ENCODE results near the gene SMIM10L1. TPM values are rescaled to one million over a fixed set of nuclear protein-coding genes. Genes with fewer than 3 reads are reported as not detected.

Gene SMIM10L1
- total RNA-seq: 1 to 10 TPM; 8.9 to 9.5 TPM

DNA sequence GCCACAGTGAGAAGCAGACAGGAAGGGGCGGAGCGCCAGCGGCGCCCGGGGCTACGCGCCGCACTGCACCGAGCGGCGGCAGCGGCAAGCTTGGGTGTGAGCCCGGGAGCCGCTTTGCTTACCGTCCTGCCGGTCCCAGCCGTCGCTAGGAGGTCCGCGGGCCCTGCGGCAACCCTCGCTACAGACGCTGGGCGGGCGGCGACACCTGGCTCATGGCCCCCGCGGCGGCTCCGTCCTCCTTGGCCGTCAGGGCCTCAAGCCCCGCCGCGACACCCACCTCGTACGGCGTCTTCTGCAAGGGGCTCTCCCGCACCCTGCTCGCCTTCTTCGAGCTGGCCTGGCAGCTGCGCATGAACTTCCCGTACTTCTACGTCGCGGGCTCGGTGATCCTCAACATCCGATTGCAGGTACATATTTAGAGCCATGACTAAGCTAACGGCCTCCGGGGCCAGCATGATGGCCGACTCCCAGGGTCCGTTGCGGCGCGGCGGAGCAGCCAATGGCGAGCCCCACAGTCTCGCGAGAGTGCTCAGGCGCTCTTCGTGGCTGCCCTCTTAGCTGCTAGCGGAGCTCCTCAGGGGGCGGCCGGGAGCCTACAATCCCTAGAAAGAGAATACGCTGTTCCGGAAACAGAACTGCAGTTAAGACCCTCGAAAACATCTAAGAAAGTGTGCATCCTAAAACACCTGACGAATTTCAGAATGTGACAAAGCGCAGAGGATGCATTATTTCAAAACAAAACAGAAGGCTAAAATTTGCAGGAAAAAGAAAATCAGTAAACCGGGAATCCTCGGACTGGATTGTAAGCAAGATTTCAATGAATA is at the start of gene SMIM10L1:
SMIM10L1 (plus strand) TSS at position 50 of the 824 bp plus-strand sequence; CDS start at position 213, 163 bp downstream.
- no peaks in the 10 kb centered on the region for H3K27me3 Mint-ChIP-seq (ENCODE audit: low read depth)
- H3K27ac Mint-ChIP-seq: peak within 1 kb of the TSS; percentile 100
- H3K9me3 Mint-ChIP-seq (ENCODE audit: insufficient read depth): no peaks in the 10 kb centered on the region
- ChIA-PET POLR2A (interaction anchor here (0.6 to 2.5 kb wide), 19 partner anchors 8 to 1305 kb away, joined by 3 to 20 read pairs (median 4); partner anchors contain the start of gene MAGOHB), CTCF (interaction anchor here (0.9 to 1.7 kb wide), 8 partner anchors 8 to 493 kb away, joined by 3 to 5 read pairs (median 4); no protein-coding TSS in a partner anchor)
- peak within 1 kb of the TSS; percentile 97 for H3K4me3 Mint-ChIP-seq
- peak; percentile 98 for ATAC-seq
- H3K36me3 Mint-ChIP-seq (ENCODE audit: low read depth): peaks cover 71% of the 10 kb centered on the region
- peak; percentile 93 for DNase-seq
- H3K4me1 Mint-ChIP-seq (ENCODE audit: low read depth): peaks cover 54% of the 10 kb centered on the region

GRCh38 chr12:11130382-11130781 is 40.6 kb upstream of the SMIM10L1 start:
- Mint-ChIP-seq H3K4me3 (no peak overlapping the region), H3K27me3 (ENCODE audit: low read depth) (no peaks in the 10 kb centered on the region), H3K27ac (no peak overlapping the region), H3K4me1 (ENCODE audit: low read depth) (no peaks in the 10 kb centered on the region), H3K9me3 (ENCODE audit: insufficient read depth) (peaks cover 3% of the 10 kb centered on the region), H3K36me3 (ENCODE audit: low read depth) (peaks cover 33% of the 10 kb centered on the region)
- ChIA-PET POLR2A (no interaction called here), CTCF (no interaction called here)
- ATAC-seq (no peak), DNase-seq (no peak)

- ATAC-seq: no peak
- Mint-ChIP-seq H3K4me3 (no peak overlapping the region), H3K27me3 (ENCODE audit: low read depth) (no peaks in the 10 kb centered on the region), H3K27ac (no peak overlapping the region), H3K4me1 (ENCODE audit: low read depth) (no peaks in the 10 kb centered on the region), H3K9me3 (ENCODE audit: insufficient read depth) (peaks cover 3% of the 10 kb centered on the region), H3K36me3 (ENCODE audit: low read depth) (peaks cover 34% of the 10 kb centered on the region)
- ChIA-PET CTCF (no interaction called here), POLR2A (no interaction called here)
- no peak for DNase-seq
Observed at GRCh38 chr12:11130999-11131398, 40.0 kb upstream of the SMIM10L1 start.

DNA sequence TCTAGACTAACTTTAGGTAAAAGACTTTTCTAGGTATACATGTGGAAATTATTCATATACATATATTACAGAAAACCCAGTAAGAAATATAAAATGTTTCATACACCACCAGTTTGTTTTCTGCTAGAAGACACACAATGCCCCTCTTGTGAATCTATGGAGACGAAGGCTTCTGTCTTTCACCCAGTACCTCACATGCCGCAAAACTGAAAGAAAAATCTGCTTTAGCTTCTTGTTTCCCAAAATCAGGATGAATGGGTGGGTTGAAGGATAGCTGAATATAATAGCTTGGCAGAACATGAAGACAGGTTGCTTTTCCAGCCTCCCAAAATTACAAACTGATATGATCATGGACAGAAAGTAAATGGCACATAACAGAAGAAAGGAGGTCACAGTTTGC is 37.8 kb upstream of the SMIM10L1 start:
- ATAC-seq (no peak), DNase-seq (no peak)
- H3K36me3 Mint-ChIP-seq (ENCODE audit: low read depth): peaks cover 26% of the 10 kb centered on the region
- H3K27ac Mint-ChIP-seq: no peak overlapping the region
- H3K27me3 Mint-ChIP-seq (ENCODE audit: low read depth): no peaks in the 10 kb centered on the region
- H3K4me3 Mint-ChIP-seq: no peak overlapping the region
- H3K9me3 Mint-ChIP-seq (ENCODE audit: insufficient read depth): no peaks in the 10 kb centered on the region
- H3K4me1 Mint-ChIP-seq (ENCODE audit: low read depth): no peaks in the 10 kb centered on the region
- ChIA-PET POLR2A (no interaction called here), CTCF (no interaction called here)

DNA sequence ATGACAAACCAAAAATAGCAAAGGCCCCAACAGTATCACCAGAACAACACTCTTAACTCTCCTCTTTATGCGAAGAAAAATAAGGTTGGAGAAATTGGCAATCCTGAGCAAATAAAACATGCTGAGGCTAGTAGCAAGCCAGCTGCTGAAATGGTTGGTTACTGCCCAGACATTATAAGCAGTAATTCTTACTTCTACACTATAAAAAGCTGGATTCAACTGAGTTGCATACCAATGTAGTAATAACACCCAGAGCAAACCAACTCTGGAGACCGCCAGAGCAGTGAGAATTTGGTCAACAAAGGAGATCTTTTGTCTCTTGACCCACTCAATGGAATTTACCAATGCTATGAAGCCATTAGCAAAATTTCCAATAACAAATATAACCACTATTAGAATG is 37.2 kb upstream of the SMIM10L1 start:
- DNase-seq (no peak), ATAC-seq (no peak)
- Mint-ChIP-seq H3K27me3 (ENCODE audit: low read depth) (no peaks in the 10 kb centered on the region), H3K9me3 (ENCODE audit: insufficient read depth) (no peaks in the 10 kb centered on the region), H3K36me3 (ENCODE audit: low read depth) (peaks cover 21% of the 10 kb centered on the region), H3K4me3 (no peak overlapping the region), H3K4me1 (ENCODE audit: low read depth) (no peaks in the 10 kb centered on the region), H3K27ac (no peak overlapping the region)
- ChIA-PET CTCF (no interaction called here), POLR2A (no interaction called here)

DNA sequence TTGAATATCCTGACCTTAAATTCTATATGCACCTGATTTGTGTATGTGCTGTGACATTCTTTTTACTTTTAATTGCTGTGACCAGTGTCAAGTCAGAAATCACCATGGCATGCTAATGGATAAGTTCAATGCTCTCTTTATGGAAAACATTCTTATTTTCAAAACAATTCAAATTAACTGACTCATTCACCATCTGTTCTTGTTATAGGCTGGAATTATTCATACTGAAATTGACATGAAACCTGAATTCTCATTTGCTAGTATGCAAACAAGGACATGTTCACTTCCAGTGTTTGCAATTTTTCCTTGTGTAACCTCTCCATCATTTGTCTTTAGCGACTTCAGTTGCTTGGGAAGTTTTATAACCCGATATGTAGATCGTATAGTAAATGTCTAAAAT is 36.7 kb upstream of the SMIM10L1 start, which contains the start of gene TAS2R30:
TAS2R30 (minus strand) TSS at position 340 of the 400 bp plus-strand sequence. CDS start 400 bp downstream, outside the sequence.
- ATAC-seq (no peak), DNase-seq (no peak)
- Mint-ChIP-seq H3K36me3 (ENCODE audit: low read depth) (peaks cover 16% of the 10 kb centered on the region), H3K27ac (no peak within 1 kb of the TSS), H3K9me3 (ENCODE audit: insufficient read depth) (no peaks in the 10 kb centered on the region), H3K4me3 (no peak within 1 kb of the TSS), H3K4me1 (ENCODE audit: low read depth) (no peaks in the 10 kb centered on the region), H3K27me3 (ENCODE audit: low read depth) (no peaks in the 10 kb centered on the region)
- ChIA-PET CTCF (no interaction called here), POLR2A (no interaction called here)

- CTCF ChIA-PET: no interaction called here
Observed at GRCh38 chr12:11136075-11136474, 34.9 kb upstream of the SMIM10L1 start.

GRCh38 chr12:11143352-11143751 is 27.6 kb upstream of the SMIM10L1 start:
- Mint-ChIP-seq H3K4me3 (no peak overlapping the region), H3K27ac (no peak overlapping the region), H3K9me3 (ENCODE audit: insufficient read depth) (peaks cover 16% of the 10 kb centered on the region), H3K36me3 (ENCODE audit: low read depth) (peaks cover 48% of the 10 kb centered on the region), H3K27me3 (ENCODE audit: low read depth) (no peaks in the 10 kb centered on the region), H3K4me1 (ENCODE audit: low read depth) (no peaks in the 10 kb centered on the region)
- POLR2A ChIA-PET: interaction anchor here (1.3 kb wide), 1 partner anchor 28 kb away, joined by 6 read pairs; the partner anchor contains the start of gene SMIM10L1
- DNase-seq (no peak), ATAC-seq (no peak)
- CTCF ChIA-PET: no interaction called here

More at GRCh38 chr12:11136075-11136474, 34.9 kb upstream of the SMIM10L1 start:
- peaks cover 22% of the 10 kb centered on the region for H3K36me3 Mint-ChIP-seq (ENCODE audit: low read depth)
- no peaks in the 10 kb centered on the region for H3K27me3 Mint-ChIP-seq (ENCODE audit: low read depth)
- ATAC-seq (no peak), DNase-seq (no peak)
- H3K4me1 Mint-ChIP-seq (ENCODE audit: low read depth): no peaks in the 10 kb centered on the region
- POLR2A ChIA-PET: no interaction called here
- no peaks in the 10 kb centered on the region for H3K9me3 Mint-ChIP-seq (ENCODE audit: insufficient read depth)
- no peak overlapping the region for H3K27ac Mint-ChIP-seq
- no peak overlapping the region for H3K4me3 Mint-ChIP-seq

- ChIA-PET CTCF (no interaction called here), POLR2A (interaction anchor here (1.2 kb wide), 1 partner anchor 27 kb away, joined by 3 read pairs; the partner anchor contains the start of gene SMIM10L1)
- Mint-ChIP-seq H3K4me3 (no peak overlapping the region), H3K9me3 (ENCODE audit: insufficient read depth) (peaks cover 16% of the 10 kb centered on the region), H3K27ac (no peak overlapping the region), H3K36me3 (ENCODE audit: low read depth) (peaks cover 51% of the 10 kb centered on the region), H3K27me3 (ENCODE audit: low read depth) (no peaks in the 10 kb centered on the region), H3K4me1 (ENCODE audit: low read depth) (no peaks in the 10 kb centered on the region)
- ATAC-seq (no peak), DNase-seq (no peak)
Observed at GRCh38 chr12:11144297-11144696, 26.7 kb upstream of the SMIM10L1 start.

GRCh38 chr12:11147420-11147819 is 23.6 kb upstream of the SMIM10L1 start:
- Mint-ChIP-seq H3K9me3 (ENCODE audit: insufficient read depth) (peaks cover 24% of the 10 kb centered on the region), H3K36me3 (ENCODE audit: low read depth) (peaks cover 45% of the 10 kb centered on the region), H3K4me1 (ENCODE audit: low read depth) (no peaks in the 10 kb centered on the region), H3K27me3 (ENCODE audit: low read depth) (no peaks in the 10 kb centered on the region), H3K27ac (no peak overlapping the region), H3K4me3 (no peak overlapping the region)
- DNase-seq (no peak), ATAC-seq (no peak)
- POLR2A ChIA-PET: no interaction called here
- CTCF ChIA-PET: no interaction called here

- Mint-ChIP-seq H3K27ac (no peak overlapping the region), H3K36me3 (ENCODE audit: low read depth) (peaks cover 40% of the 10 kb centered on the region), H3K4me1 (ENCODE audit: low read depth) (no peaks in the 10 kb centered on the region), H3K27me3 (ENCODE audit: low read depth) (no peaks in the 10 kb centered on the region), H3K4me3 (no peak overlapping the region), H3K9me3 (ENCODE audit: insufficient read depth) (peaks cover 20% of the 10 kb centered on the region)
- ChIA-PET CTCF (no interaction called here), POLR2A (no interaction called here)
- no peak for DNase-seq
- no peak for ATAC-seq
Observed at GRCh38 chr12:11150832-11151231, 20.2 kb upstream of the SMIM10L1 start.

GRCh38 chr12:11152725-11153124 is 18.3 kb upstream of the SMIM10L1 start:
- no peaks in the 10 kb centered on the region for H3K27me3 Mint-ChIP-seq (ENCODE audit: low read depth)
- H3K36me3 Mint-ChIP-seq (ENCODE audit: low read depth): peaks cover 43% of the 10 kb centered on the region
- POLR2A ChIA-PET: no interaction called here
- no peak for DNase-seq
- CTCF ChIA-PET: no interaction called here
- H3K4me1 Mint-ChIP-seq (ENCODE audit: low read depth): no peaks in the 10 kb centered on the region
- H3K4me3 Mint-ChIP-seq: no peak overlapping the region
- no peak for ATAC-seq
- H3K27ac Mint-ChIP-seq: no peak overlapping the region
- H3K9me3 Mint-ChIP-seq (ENCODE audit: insufficient read depth): peaks cover 24% of the 10 kb centered on the region
